MM.1S (cell line): ENCODE results near the gene TMEM117.

Experiments
- DNase-seq: peaks from one replicate; pipeline ENCODE4 v3.0.0-alpha.2; 2015
- H2AFZ ChIP-seq: fragments of 300-600 bp; sonication (generic); 2 replicates; pipeline ENCODE4 v1.6.0; 2016; ENCODE audit warnings: antibody characterized with exemption, low read length
- H3F3A ChIP-seq: fragments of 300-600 bp; sonication (generic); 2 replicates; pipeline ENCODE4 v1.6.1; 2016; ENCODE audit warnings: mild to moderate bottlenecking, antibody characterized with exemption, low read length, moderate library complexity, mixed read lengths; ENCODE audit not compliant: insufficient read depth
- H3K27ac ChIP-seq: fragments of 300-600 bp; sonication (generic); 2 replicates; pipeline ENCODE4 v1.5.1; 2016; ENCODE audit warnings: mild to moderate bottlenecking, low read length
- H3K27me3 ChIP-seq: fragments of 300-600 bp; sonication (generic); replicated peaks from 2 replicates; pipeline ENCODE4 v1.6.0; 2016; ENCODE audit warnings: low read length; ENCODE audit not compliant: insufficient read depth
- H3K36me3 ChIP-seq: fragments of 300-600 bp; sonication (generic); replicated peaks from 2 replicates; pipeline ENCODE4 v1.6.1; 2016; ENCODE audit warnings: mild to moderate bottlenecking, low read length, mixed read lengths; ENCODE audit not compliant: insufficient read depth
- H3K4me1 ChIP-seq: fragments of 300-600 bp; sonication (generic); 2 replicates; pipeline ENCODE4 v1.6.1; 2016; ENCODE audit warnings: low read length, mixed read lengths
- H3K4me2 ChIP-seq: fragments of 300-600 bp; sonication (generic); 2 replicates; pipeline ENCODE4 v1.6.0; 2016; ENCODE audit warnings: low read depth, low read length
- H3K4me3 ChIP-seq: fragments of 300-600 bp; sonication (generic); 2 replicates; pipeline ENCODE4 v1.5.1; 2016; ENCODE audit warnings: low read length, mixed read lengths
- H3K79me2 ChIP-seq: fragments of 300-600 bp; sonication (generic); 2 replicates; pipeline ENCODE4 v1.6.1; 2016; ENCODE audit warnings: mixed run types, low read length, mixed read lengths
- H3K9ac ChIP-seq: fragments of 300-600 bp; sonication (generic); 2 replicates; pipeline ENCODE4 v1.6.1; 2016; ENCODE audit warnings: low read length, mixed read lengths
- H3K9me2 ChIP-seq: fragments of 300-600 bp; sonication (generic); replicated peaks from 2 replicates; pipeline ENCODE4 v1.6.1; 2016; ENCODE audit warnings: mild to moderate bottlenecking, low read length, mixed read lengths; ENCODE audit not compliant: insufficient read depth
- H3K9me3 ChIP-seq: fragments of 300-600 bp; sonication (generic); replicated peaks from 2 replicates; pipeline ENCODE4 v1.6.1; 2016; ENCODE audit warnings: mild to moderate bottlenecking, low read length, mixed read lengths; ENCODE audit not compliant: insufficient read depth
- H4K20me1 ChIP-seq: fragments of 300-600 bp; sonication (generic); 2 replicates; pipeline ENCODE4 v1.6.1; 2016; ENCODE audit warnings: mild to moderate bottlenecking, low read length, moderate library complexity, mixed read lengths; ENCODE audit not compliant: insufficient read depth
- CTCF ChIP-seq: fragments of 300-600 bp; sonication (generic); IDR thresholded peaks from 2 replicates; pipeline ENCODE4 v1.5.1; 2016; ENCODE audit warnings: antibody characterized with exemption, low read length, mixed read lengths
- EZH2 ChIP-seq: fragments of 300-600 bp; sonication (generic); optimal IDR thresholded peaks from 2 replicates; pipeline ENCODE3; 2017; ENCODE audit warnings: low read depth, mild to moderate bottlenecking, antibody characterized with exemption, low read length, mixed read lengths
- EZH2phosphoT487 ChIP-seq: fragments of 300-600 bp; sonication (generic); IDR thresholded peaks from 2 replicates; pipeline ENCODE4 v1.6.1; 2018; ENCODE audit warnings: antibody characterized with exemption, low read length

TMEM117 gene

GRCh38 chr12:43957732-43958372, 122.0 kb downstream of the TMEM117 start:
- no peak overlapping the region for H3K27ac ChIP-seq
- H3K4me1 ChIP-seq = peaks cover 4% of the 10 kb centered on the region; the same call in 1 of the 2 replicates
- no peak overlapping the region for H3K4me3 ChIP-seq
- H3K36me3 ChIP-seq = no peaks in the 10 kb centered on the region
- TF ChIP-seq EZH2 = no peak
- peak; percentile 59 for TF ChIP-seq CTCF
- no peak for TF ChIP-seq EZH2phosphoT487
- H2AFZ ChIP-seq = no peak overlapping the region
- no peaks in the 10 kb centered on the region for H3K9me2 ChIP-seq
- no peak overlapping the region for H3K9ac ChIP-seq
- no peaks in the 10 kb centered on the region; the same call in 1 of the 2 replicates for H3F3A ChIP-seq
- H4K20me1 ChIP-seq = no peaks in the 10 kb centered on the region
- no peaks in the 10 kb centered on the region for H3K9me3 ChIP-seq
- H3K27me3 ChIP-seq = no peaks in the 10 kb centered on the region
- no peak overlapping the region for H3K4me2 ChIP-seq
- no peaks in the 10 kb centered on the region for H3K79me2 ChIP-seq
- peak; percentile 64 for DNase-seq

GRCh38 chr12:43964033-43964432, 128.2 kb downstream of the TMEM117 start:
- H3F3A ChIP-seq = no peaks in the 10 kb centered on the region
- H3K4me2 ChIP-seq = no peak overlapping the region
- TF ChIP-seq EZH2 (no peak), EZH2phosphoT487 (no peak), CTCF (no peak)
- no peaks in the 10 kb centered on the region for H3K79me2 ChIP-seq
- no peak overlapping the region for H3K9ac ChIP-seq
- no peaks in the 10 kb centered on the region for H3K9me2 ChIP-seq
- H3K36me3 ChIP-seq = no peaks in the 10 kb centered on the region
- H3K4me3 ChIP-seq = no peak overlapping the region
- no peaks in the 10 kb centered on the region for H3K9me3 ChIP-seq
- no peaks in the 10 kb centered on the region for H4K20me1 ChIP-seq
- H3K27me3 ChIP-seq = no peaks in the 10 kb centered on the region
- peaks cover 3% of the 10 kb centered on the region; the same call in 1 of the 2 replicates for H3K4me1 ChIP-seq
- H2AFZ ChIP-seq = no peak overlapping the region
- no peak for DNase-seq
- H3K27ac ChIP-seq = no peak overlapping the region

- Histone ChIP-seq H3K9me2 (no peaks in the 10 kb centered on the region), H3K9me3 (no peaks in the 10 kb centered on the region), H3K4me2 (no peak overlapping the region), H3K9ac (no peak overlapping the region), H3K4me3 (no peak overlapping the region), H3K4me1 (peaks cover 3% of the 10 kb centered on the region; the same call in 1 of the 2 replicates), H3K36me3 (no peaks in the 10 kb centered on the region), H3K79me2 (no peaks in the 10 kb centered on the region), H3K27me3 (no peaks in the 10 kb centered on the region), H3K27ac (no peak overlapping the region), H3F3A (no peaks in the 10 kb centered on the region), H4K20me1 (no peaks in the 10 kb centered on the region), H2AFZ (no peak overlapping the region)
- DNase-seq = no peak
- TF ChIP-seq EZH2 (no peak), EZH2phosphoT487 (no peak), CTCF (no peak)
Observed at GRCh38 chr12:43964961-43965360, 129.1 kb downstream of the TMEM117 start.
